Lung microvascular endothelial cell (primary cell): Measurements from ENCODE around the gene KCNN3. TPM values are rescaled to one million over a fixed set of nuclear protein-coding genes. Genes with fewer than 3 reads are reported as not detected.

Source experiments
- DNase-seq, 2 donors: peaks; one replicate each; pipeline versions ENCODE4 v3.0.0 to v3.0.0-alpha.2; 2010; ENCODE audit warnings: low read depth in 2 of 2
- total RNA-seq: library from RNA; depleted of rRNA; stranded (reverse); fragments of >200 nt; gene quantifications from 2 replicates; pipeline ENCODE4 v1.2.1, GENCODE V29; 2014

The KCNN3 gene
- total RNA-seq, 1 donor from 2014 or later, result 0.99 TPM

GRCh38 chr1:154750681-154751665 lies 119.1 kb downstream of the KCNN3 start:
- no peak for DNase-seq

GRCh38 chr1:154749078-154749760 lies 120.9 kb downstream of the KCNN3 start:
- DNase-seq, result peak; percentile 31 to 44

GRCh38 chr1:154748405-154748775 lies 121.7 kb downstream of the KCNN3 start:
- DNase-seq, result no peak

- no peak for DNase-seq
Observed at GRCh38 chr1:154747740-154748404, 122.2 kb downstream of the KCNN3 start.

- no peak for DNase-seq
Observed at GRCh38 chr1:154747380-154747739, 122.7 kb downstream of the KCNN3 start.

- no peak for DNase-seq
Observed at GRCh38 chr1:154746622-154747299, 123.3 kb downstream of the KCNN3 start.

- DNase-seq, result no peak
Observed at GRCh38 chr1:154745750-154746425, 124.2 kb downstream of the KCNN3 start.

GRCh38 chr1:154745286-154745731 lies 124.8 kb downstream of the KCNN3 start:
- no peak for DNase-seq

GRCh38 chr1:154744352-154745035 lies 125.6 kb downstream of the KCNN3 start:
- no peak for DNase-seq

- DNase-seq, result no peak
Observed at GRCh38 chr1:154743526-154744036, 126.5 kb downstream of the KCNN3 start.

- DNase-seq, result no peak
Observed at GRCh38 chr1:154742606-154743005, 127.5 kb downstream of the KCNN3 start.

- no peak for DNase-seq
Observed at GRCh38 chr1:154741741-154742495, 128.2 kb downstream of the KCNN3 start.

- no peak for DNase-seq
Observed at GRCh38 chr1:154741327-154741726, 128.8 kb downstream of the KCNN3 start.

GRCh38 chr1:154739654-154740053 lies 130.4 kb downstream of the KCNN3 start:
- no peak for DNase-seq

GRCh38 chr1:154736841-154737240 lies 133.2 kb downstream of the KCNN3 start:
- DNase-seq, result peak; percentile 27 to 76

GRCh38 chr1:154735804-154736168 lies 134.3 kb downstream of the KCNN3 start:
- DNase-seq, result no peak

GRCh38 chr1:154735061-154735803 lies 134.8 kb downstream of the KCNN3 start:
- no peak for DNase-seq

GRCh38 chr1:154733621-154734020 lies 136.5 kb downstream of the KCNN3 start:
- peak; percentile 25 to 69 for DNase-seq
